ENCODE measurements around the gene RPL13. TPM values are rescaled to one million over a fixed set of nuclear protein-coding genes. Genes with fewer than 3 reads are reported as not detected.
"Not testable (repeated sequence)": the region's sequence is repeated elsewhere in the genome, so short reads cannot be mapped to it uniquely, and the experiment has no call there.

RPL13 gene
- polyA plus RNA-seq, 12 donors: 1,406 to 4,683 (median 3,152) TPM

- no peak for DNase-seq
These were observed 15.0 kb downstream of the RPL13 start, which contains the start of gene CPNE7 for GRCh38 chr16:89575247-89576152. Gene CPNE7, plus strand, starts transcription at chr16:89575758. Its CDS starts 140 bp downstream, at chr16:89575898.

GRCh38 chr16:89576153-89577054, 15.9 kb downstream of the RPL13 start:
- DNase-seq: no peak

GRCh38 chr16:89577055-89577759, 16.7 kb downstream of the RPL13 start:
- no peak for DNase-seq

- DNase-seq: no peak
These were observed 18.9 kb downstream of the RPL13 start for GRCh38 chr16:89579351-89579750.

GRCh38 chr16:89581045-89581695, 20.7 kb downstream of the RPL13 start:
- DNase-seq: no peak

GRCh38 chr16:89581861-89582563, 21.5 kb downstream of the RPL13 start:
- no peak for DNase-seq

- DNase-seq: no peak
These were observed 22.2 kb downstream of the RPL13 start for GRCh38 chr16:89582614-89583196.

- no peak for DNase-seq
These were observed 22.9 kb downstream of the RPL13 start for GRCh38 chr16:89583197-89583894.

GRCh38 chr16:89583895-89584644, 23.6 kb downstream of the RPL13 start:
- DNase-seq: no peak

GRCh38 chr16:89584768-89585549, 24.5 kb downstream of the RPL13 start:
- no peak for DNase-seq

- no peak for DNase-seq
These were observed 25.7 kb downstream of the RPL13 start for GRCh38 chr16:89586218-89586617.

GRCh38 chr16:89586853-89587252, 26.4 kb downstream of the RPL13 start:
- DNase-seq: no peak

GRCh38 chr16:89587676-89588075, 27.2 kb downstream of the RPL13 start:
- DNase-seq: not testable (repeated sequence)

GRCh38 chr16:89588413-89589109, 28.1 kb downstream of the RPL13 start:
- DNase-seq: no peak

- DNase-seq: no peak
These were observed 28.9 kb downstream of the RPL13 start for GRCh38 chr16:89589241-89589926.

GRCh38 chr16:89593841-89594240, 33.4 kb downstream of the RPL13 start:
- DNase-seq: no peak

Data from muscle of arm (tissue), 12 donors.